ENCODE results near the gene C10orf90. TPM values are rescaled to one million over a fixed set of nuclear protein-coding genes. Genes with fewer than 3 reads are reported as not detected.

Gene C10orf90
- total and polyA plus RNA-seq, 2 of the 8 experiments (the other 6 are each of a cell fraction or from before 2014, with no cell fraction given) = 0.21 TPM; not detected in 1

DNA sequence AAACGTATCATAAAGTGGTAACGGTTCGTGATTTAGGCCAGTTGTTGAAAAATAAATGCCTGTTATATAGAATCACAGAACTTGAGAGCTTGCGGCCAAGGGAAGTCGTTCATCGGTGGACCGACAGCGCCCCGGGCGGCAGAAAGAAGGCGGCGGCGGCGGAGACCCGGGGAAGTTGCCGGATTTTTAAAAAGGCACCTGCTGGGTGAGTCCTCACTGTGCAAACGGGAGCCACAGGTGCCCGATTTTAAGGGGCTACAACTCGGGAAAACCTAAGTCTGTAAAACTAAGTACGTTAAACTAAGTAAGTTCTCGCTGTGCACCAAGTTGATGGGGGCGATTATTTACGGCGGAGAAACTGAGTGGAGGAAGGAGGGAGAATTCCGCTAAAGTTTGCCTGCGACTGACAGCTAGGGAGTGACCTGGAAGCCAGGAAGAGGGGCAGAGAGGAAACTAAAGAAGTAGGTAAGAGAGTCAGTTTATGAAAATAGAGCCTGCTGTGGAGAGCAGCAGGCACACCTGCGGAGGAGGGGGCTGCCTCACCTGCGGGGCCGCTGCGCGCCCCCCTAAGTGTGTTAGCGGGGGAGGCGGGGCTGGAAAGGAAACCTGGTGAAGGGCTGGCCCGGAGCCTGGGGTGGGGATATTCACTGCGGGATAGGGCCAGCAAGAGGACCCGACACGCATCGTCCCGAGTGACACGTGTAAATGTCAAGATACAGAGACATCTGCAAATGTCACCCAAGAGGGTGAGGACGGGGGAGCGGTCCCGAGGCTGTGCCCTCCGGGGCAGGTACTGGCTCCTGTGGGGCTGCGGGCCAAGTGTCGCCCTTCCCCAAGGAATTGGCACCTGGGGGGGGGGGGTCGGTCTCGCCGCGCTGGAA, 283.2 kb downstream of the C10orf90 start (continued):
- TF ChIP-seq, protein P1, sequence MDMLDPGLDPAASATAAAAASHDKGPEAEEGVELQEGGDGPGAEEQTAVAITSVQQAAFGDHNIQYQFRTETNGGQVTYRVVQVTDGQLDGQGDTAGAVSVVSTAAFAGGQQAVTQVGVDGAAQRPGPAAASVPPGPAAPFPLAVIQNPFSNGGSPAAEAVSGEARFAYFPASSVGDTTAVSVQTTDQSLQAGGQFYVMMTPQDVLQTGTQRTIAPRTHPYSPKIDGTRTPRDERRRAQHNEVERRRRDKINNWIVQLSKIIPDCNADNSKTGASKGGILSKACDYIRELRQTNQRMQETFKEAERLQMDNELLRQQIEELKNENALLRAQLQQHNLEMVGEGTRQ (IDR thresholded peaks at IDR 0.05; ENCODE audit: low read length) = no peak
- TF ChIP-seq EZH2 (IDR thresholded peaks at IDR 0.05; ENCODE audit: low read depth, low read length, severe bottlenecking) = no peak
- no peak for TF ChIP-seq RXRA (IDR thresholded peaks at IDR 0.05; ENCODE audit: insufficient read depth, low read depth, low read length)
- TF ChIP-seq SAP30 (IDR thresholded peaks at IDR 0.05; ENCODE audit: insufficient read depth, insufficient replicate concordance, low read length) = no peak
- TF ChIP-seq MAFK (IDR thresholded peaks at IDR 0.05; ENCODE audit: low read depth, low read length) = no peak
- TF ChIP-seq EGR1 (IDR thresholded peaks at IDR 0.05; ENCODE audit: borderline replicate concordance, low read depth, low read length) = no peak
- TF ChIP-seq BCL11A (IDR thresholded peaks at IDR 0.05; ENCODE audit: low read depth in 2 of 2, low read length in 2 of 2) = no peak
- TF ChIP-seq KDM4A (IDR thresholded peaks at IDR 0.05; ENCODE audit: low read depth, low read length, severe bottlenecking) = no peak
- no peak for TF ChIP-seq RFX5 (IDR thresholded peaks at IDR 0.05; ENCODE audit: borderline replicate concordance, low read depth, low read length)
- TF ChIP-seq EP300 (IDR thresholded peaks at IDR 0.05; ENCODE audit: borderline replicate concordance in 1 of 2, low read depth in 2 of 2, low read length in 2 of 2) = no peak
- no peak for TF ChIP-seq CHD2 (IDR thresholded peaks at IDR 0.05; ENCODE audit: low read length)
- TF ChIP-seq ATF2 (IDR thresholded peaks at IDR 0.05; ENCODE audit: low read length) = no peak
- TF ChIP-seq KDM5A (IDR thresholded peaks at IDR 0.05; ENCODE audit: low read length) = no peak
- TF ChIP-seq CREB1 (IDR thresholded peaks at IDR 0.05) = no peak
- no peak for TF ChIP-seq MAX (IDR thresholded peaks at IDR 0.05)
- TF ChIP-seq E2F6 (IDR thresholded peaks at IDR 0.05) = no peak
- no peak for TF ChIP-seq POLR2AphosphoS5 (IDR thresholded peaks at IDR 0.05; ENCODE audit: low read depth, low read length)
- TF ChIP-seq SUZ12 (IDR thresholded peaks at IDR 0.05; ENCODE audit: low read length) = peak; percentile 17; the same call in 1 of the 2 replicates
- TF ChIP-seq CBX5 (IDR thresholded peaks at IDR 0.05; ENCODE audit: low read depth, low read length) = no peak
- TF ChIP-seq PHF8 (conservative IDR thresholded peaks at IDR 0.05; ENCODE audit: low read depth, low read length) = no peak

Data from H1 (cell line).